Measurements from ENCODE around the gene MROH8. TPM values are rescaled to one million over a fixed set of nuclear protein-coding genes. Genes with fewer than 3 reads are reported as not detected.

MROH8 gene
- total and polyA plus RNA-seq, 2 of the 13 experiments (the other 11 are each of a cell fraction or from before 2014, with no cell fraction given) = 2.6 to 5.5 TPM

DNA sequence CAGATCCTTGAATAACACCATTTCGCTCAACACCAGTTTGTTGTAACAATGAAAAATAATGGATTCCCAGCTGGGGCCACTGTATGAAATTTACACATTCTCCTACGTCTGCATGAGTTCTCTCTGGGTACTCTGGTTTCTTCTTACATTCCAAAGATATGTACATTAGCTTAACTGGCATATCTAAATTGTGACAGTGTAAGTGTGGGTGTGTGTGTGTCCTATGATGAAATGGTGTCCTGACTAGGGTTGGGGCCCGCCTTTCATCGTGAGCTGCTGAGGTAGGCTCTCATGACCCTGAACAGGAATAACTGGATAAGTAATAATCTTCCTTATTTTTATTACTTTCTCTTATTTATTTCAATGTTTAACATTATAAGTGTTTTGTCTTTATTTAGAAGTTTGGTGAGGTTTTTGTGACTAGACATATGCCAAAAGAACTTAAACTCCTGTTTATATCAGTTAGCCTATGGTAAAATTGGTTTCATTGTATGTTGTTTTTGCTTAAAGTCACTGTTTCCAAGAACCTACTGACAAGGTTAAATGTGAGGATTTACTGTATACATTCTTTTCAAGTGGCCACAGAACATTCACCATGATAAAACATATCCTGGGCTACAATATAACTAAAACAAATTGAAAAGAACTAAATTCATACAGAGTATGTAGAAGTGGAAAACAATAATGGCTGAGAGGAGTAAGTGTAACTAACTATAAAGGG is 126.0 kb downstream of the MROH8 start:
- no peak for FAIRE-seq
- no peak overlapping the region for H3K27ac ChIP-seq (ENCODE audit: extremely low read length, insufficient read depth, low read length)
- BruUV-seq (replicated peaks) = TSS peak; percentile 30
- intact Hi-C loops (cut with micrococcal nuclease; ENCODE audit: unreplicated experiment) = no loop called here
- WGBS (ENCODE audit: low lambda C conversion rate) = 98% methylated on average over 4 of the region's 4 CpGs
- H3K79me2 ChIP-seq (ENCODE audit: insufficient read depth, low read length) = no peaks in the 10 kb centered on the region
- ChIA-PET CTCF (ENCODE audit: low intra/inter-chr PET ratio, low total read pairs) (no interaction called here), POLR2A (no interaction called here)
- no peak overlapping the region for H3K9ac ChIP-seq (ENCODE audit: insufficient read depth, low read depth, low read length)
- no peaks in the 10 kb centered on the region for H4K20me1 ChIP-seq (ENCODE audit: insufficient read depth, low read length)
- no peak overlapping the region for H2AFZ ChIP-seq (ENCODE audit: low read length)
- no peak for DNase-seq (ENCODE audit: low spot score)
- H3K4me2 ChIP-seq (ENCODE audit: low read depth, low read length) = no peak overlapping the region
- TF ChIP-seq ZNF883 (CRISPR knock-in tag; IDR thresholded peaks at IDR 0.05; ENCODE audit: not compliant biosample characterization) (no peak), MIER3 (CRISPR knock-in tag; IDR thresholded peaks at IDR 0.05; ENCODE audit: borderline replicate concordance) (no peak), POLR2AphosphoS2 (IDR thresholded peaks at IDR 0.05; ENCODE audit: low read depth, low read length) (no peak), SAFB2 (CRISPR knock-in tag; IDR thresholded peaks at IDR 0.05; ENCODE audit: borderline replicate concordance, low read depth) (no peak), SP140L (CRISPR knock-in tag; IDR thresholded peaks at IDR 0.05; ENCODE audit: borderline replicate concordance) (no peak), ZNF317 (CRISPR knock-in tag; IDR thresholded peaks at IDR 0.05) (no peak), SIN3B (IDR thresholded peaks at IDR 0.05; ENCODE audit: low read length) (no peak)
- TF ChIP-seq, protein P1, sequence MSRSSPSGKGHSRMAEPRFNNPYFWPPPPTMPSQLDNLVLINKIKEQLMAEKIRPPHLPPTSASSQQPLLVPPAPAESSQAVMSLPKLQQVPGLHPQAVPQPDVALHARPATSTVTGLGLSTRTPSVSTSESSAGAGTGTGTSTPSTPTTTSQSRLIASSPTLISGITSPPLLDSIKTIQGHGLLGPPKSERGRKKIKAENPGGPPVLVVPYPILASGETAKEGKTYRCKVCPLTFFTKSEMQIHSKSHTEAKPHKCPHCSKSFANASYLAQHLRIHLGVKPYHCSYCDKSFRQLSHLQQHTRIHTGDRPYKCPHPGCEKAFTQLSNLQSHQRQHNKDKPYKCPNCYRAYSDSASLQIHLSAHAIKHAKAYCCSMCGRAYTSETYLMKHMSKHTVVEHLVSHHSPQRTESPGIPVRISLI (CRISPR knock-in tag; IDR thresholded peaks at IDR 0.05; ENCODE audit: borderline replicate concordance) = no peak
- TF ChIP-seq, protein P2, sequence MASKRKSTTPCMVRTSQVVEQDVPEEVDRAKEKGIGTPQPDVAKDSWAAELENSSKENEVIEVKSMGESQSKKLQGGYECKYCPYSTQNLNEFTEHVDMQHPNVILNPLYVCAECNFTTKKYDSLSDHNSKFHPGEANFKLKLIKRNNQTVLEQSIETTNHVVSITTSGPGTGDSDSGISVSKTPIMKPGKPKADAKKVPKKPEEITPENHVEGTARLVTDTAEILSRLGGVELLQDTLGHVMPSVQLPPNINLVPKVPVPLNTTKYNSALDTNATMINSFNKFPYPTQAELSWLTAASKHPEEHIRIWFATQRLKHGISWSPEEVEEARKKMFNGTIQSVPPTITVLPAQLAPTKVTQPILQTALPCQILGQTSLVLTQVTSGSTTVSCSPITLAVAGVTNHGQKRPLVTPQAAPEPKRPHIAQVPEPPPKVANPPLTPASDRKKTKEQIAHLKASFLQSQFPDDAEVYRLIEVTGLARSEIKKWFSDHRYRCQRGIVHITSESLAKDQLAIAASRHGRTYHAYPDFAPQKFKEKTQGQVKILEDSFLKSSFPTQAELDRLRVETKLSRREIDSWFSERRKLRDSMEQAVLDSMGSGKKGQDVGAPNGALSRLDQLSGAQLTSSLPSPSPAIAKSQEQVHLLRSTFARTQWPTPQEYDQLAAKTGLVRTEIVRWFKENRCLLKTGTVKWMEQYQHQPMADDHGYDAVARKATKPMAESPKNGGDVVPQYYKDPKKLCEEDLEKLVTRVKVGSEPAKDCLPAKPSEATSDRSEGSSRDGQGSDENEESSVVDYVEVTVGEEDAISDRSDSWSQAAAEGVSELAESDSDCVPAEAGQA (IDR thresholded peaks at IDR 0.05; ENCODE audit: low read depth) = no peak
- TF ChIP-seq, protein P2 (CRISPR knock-in tag; IDR thresholded peaks at IDR 0.05; ENCODE audit: borderline replicate concordance) = no peak
- TF ChIP-seq, protein P3, sequence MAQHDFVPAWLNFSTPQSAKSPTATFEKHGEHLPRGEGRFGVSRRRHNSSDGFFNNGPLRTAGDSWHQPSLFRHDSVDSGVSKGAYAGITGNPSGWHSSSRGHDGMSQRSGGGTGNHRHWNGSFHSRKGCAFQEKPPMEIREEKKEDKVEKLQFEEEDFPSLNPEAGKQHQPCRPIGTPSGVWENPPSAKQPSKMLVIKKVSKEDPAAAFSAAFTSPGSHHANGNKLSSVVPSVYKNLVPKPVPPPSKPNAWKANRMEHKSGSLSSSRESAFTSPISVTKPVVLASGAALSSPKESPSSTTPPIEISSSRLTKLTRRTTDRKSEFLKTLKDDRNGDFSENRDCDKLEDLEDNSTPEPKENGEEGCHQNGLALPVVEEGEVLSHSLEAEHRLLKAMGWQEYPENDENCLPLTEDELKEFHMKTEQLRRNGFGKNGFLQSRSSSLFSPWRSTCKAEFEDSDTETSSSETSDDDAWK (CRISPR knock-in tag; IDR thresholded peaks at IDR 0.05) = no peak
- in situ Hi-C loops (cut with HindIII; ENCODE audit: extremely low pct_ligation_motif_present, low pct_unique_long_range_greater_than_20kb) = no loop called here
- no peak; the same call in 2 of the 3 replicates for ATAC-seq
- no peaks in the 10 kb centered on the region for H3K4me1 ChIP-seq (ENCODE audit: insufficient read depth, low read length)
- no peaks in the 10 kb centered on the region for H3K27me3 ChIP-seq (ENCODE audit: control insufficient read depth in 1 of 2, insufficient read depth in 2 of 2, low read length in 2 of 2)
- no peak overlapping the region for H3K4me3 ChIP-seq (replicated peaks in 1 of 3; ENCODE audit: insufficient read depth in 1 of 3, low read depth in 2 of 3, low read length in 3 of 3)
- peaks cover 11 to 51% of the 10 kb centered on the region in 2 experiments for H3K36me3 ChIP-seq (replicated peaks in 1 of 2; ENCODE audit: control insufficient read depth in 1 of 2, insufficient read depth in 2 of 2, low read length in 2 of 2)
- no peaks in the 10 kb centered on the region for H3K9me3 ChIP-seq (ENCODE audit: low read length)

Measured in HepG2 (cell line).